Cardiac muscle cell (in vitro differentiated cells and primary cell): ENCODE measurements around the gene ALDH1A3. TPM values are rescaled to one million over a fixed set of nuclear protein-coding genes. Genes with fewer than 3 reads are reported as not detected.

Source experiments
- DNase-seq, 2 donors: peaks; one replicate each; pipeline versions ENCODE4 v3.0.0 to v3.0.0-alpha.2; 2010 to 2017; ENCODE audit warnings: low read depth in 1 of 2, low spot score in 1 of 2
- H3K27ac ChIP-seq: fragments of 200-600 bp; sonication (generic); 2 replicates; pipeline ENCODE4 v1.5.1; 2016
- H3K27me3 ChIP-seq: fragments of 200-600 bp; sonication (generic); 2 replicates; pipeline ENCODE4 v1.6.0; 2016; ENCODE audit warnings: control low read depth
- H3K36me3 ChIP-seq: fragments of 200-600 bp; sonication (generic); 2 replicates; pipeline ENCODE4 v1.5.1; 2016; ENCODE audit warnings: control low read depth
- H3K4me1 ChIP-seq: fragments of 200-600 bp; sonication (generic); 2 replicates; pipeline ENCODE4 v1.8.1; 2017; ENCODE audit warnings: low read depth, mild to moderate bottlenecking, mixed run types
- H3K4me3 ChIP-seq: fragments of 200-600 bp; sonication (generic); 2 replicates; pipeline ENCODE4 v1.5.1; 2016; ENCODE audit warnings: mild to moderate bottlenecking
- H3K9me3 ChIP-seq: fragments of 200-600 bp; sonication (generic); 2 replicates; pipeline ENCODE4 v1.5.1; 2017; ENCODE audit warnings: low read depth, mild to moderate bottlenecking, control low read depth
- CTCF ChIP-seq: IDR thresholded peaks from 2 replicates; pipeline ENCODE4 v1.5.1; 2012; ENCODE audit warnings: low read depth, mild to moderate bottlenecking, low read length
- polyA plus RNA-seq: library from polyadenylated mRNA; unstranded; fragments of >200 nt; fragmentation: Nextera tagmentation; extraction: Ambion mirVana; gene quantifications from 2 replicates; pipeline ENCODE4 v1.2.1, GENCODE V29; 2016
- total RNA-seq: library from RNA; depleted of rRNA; stranded (reverse); fragments of >200 nt; gene quantifications from 2 replicates; pipeline ENCODE4 v1.2.3, GENCODE V29; 2016

ALDH1A3 gene
- total and polyA plus RNA-seq, 2 experiments from 2014 or later = 0.28 TPM; not detected in 1

- Histone ChIP-seq H3K9me3 (no peaks in the 10 kb centered on the region), H3K4me3 (no peak overlapping the region), H3K36me3 (no peaks in the 10 kb centered on the region), H3K27me3 (no peaks in the 10 kb centered on the region), H3K4me1 (peaks cover 7% of the 10 kb centered on the region), H3K27ac (no peak overlapping the region)
- no peak for DNase-seq
- no peak for TF ChIP-seq CTCF
These were observed 51.7 kb downstream of the ALDH1A3 start for GRCh38 chr15:100931143-100931890.

GRCh38 chr15:100932676-100933348 lies 53.2 kb downstream of the ALDH1A3 start:
- H3K4me3 ChIP-seq = no peak overlapping the region

GRCh38 chr15:100934166-100934565 lies 54.5 kb downstream of the ALDH1A3 start:
- no peaks in the 10 kb centered on the region for H3K27me3 ChIP-seq
- H3K27ac ChIP-seq = no peak overlapping the region
- no peak for TF ChIP-seq CTCF
- H3K4me3 ChIP-seq = no peak overlapping the region
- DNase-seq = no peak
- no peaks in the 10 kb centered on the region for H3K36me3 ChIP-seq
- H3K9me3 ChIP-seq = no peaks in the 10 kb centered on the region
- peaks cover 6% of the 10 kb centered on the region for H3K4me1 ChIP-seq

More at GRCh38 chr15:100932676-100933348, 53.2 kb downstream of the ALDH1A3 start:
- Histone ChIP-seq H3K27me3 (no peaks in the 10 kb centered on the region), H3K36me3 (no peaks in the 10 kb centered on the region), H3K27ac (no peak overlapping the region), H3K4me1 (peaks cover 7% of the 10 kb centered on the region), H3K9me3 (no peaks in the 10 kb centered on the region)
- DNase-seq = no peak
- no peak for TF ChIP-seq CTCF

GRCh38 chr15:100934726-100935125 lies 55.1 kb downstream of the ALDH1A3 start:
- H3K27ac ChIP-seq = no peak overlapping the region
- no peaks in the 10 kb centered on the region for H3K36me3 ChIP-seq
- TF ChIP-seq CTCF = no peak
- H3K9me3 ChIP-seq = no peaks in the 10 kb centered on the region
- no peaks in the 10 kb centered on the region for H3K27me3 ChIP-seq
- peaks cover under 1% of the 10 kb centered on the region for H3K4me1 ChIP-seq
- peak in 1 of 2 donors; percentile 12 for DNase-seq
- no peak overlapping the region for H3K4me3 ChIP-seq

- no peaks in the 10 kb centered on the region for H3K4me1 ChIP-seq
- H3K9me3 ChIP-seq = no peaks in the 10 kb centered on the region
- no peaks in the 10 kb centered on the region for H3K36me3 ChIP-seq
- no peaks in the 10 kb centered on the region for H3K27me3 ChIP-seq
- no peak overlapping the region for H3K4me3 ChIP-seq
- TF ChIP-seq CTCF = no peak
- DNase-seq = no peak
- no peak overlapping the region for H3K27ac ChIP-seq
These were observed 57.5 kb downstream of the ALDH1A3 start for GRCh38 chr15:100937171-100937570.
